Adrenal gland (tissue), 5 donors: ENCODE data around the gene WDFY4.

ENCODE experiments used
- POLR2A ChIP-seq, 2 donors: fragments of 450-650 bp; IDR thresholded peaks; one replicate each; pipeline ENCODE4 v1.6.1; 2017; ENCODE audit warnings: antibody characterized with exemption in 2 of 2, mild to moderate bottlenecking in 2 of 2, moderate library complexity in 1 of 2
- TF ChIP-seq, protein P1 (sequence below), 6 experiments: fragments of 450-650 bp in 4 of 6; fragments of 200-600 bp in 2 of 6; sonication (generic) in 1 of 6; IDR thresholded peaks; 1 replicate in 5 of 6; 2 replicates in 1 of 6; pipeline versions ENCODE4 v1.5.1 to v1.8.0; 2016 to 2021; ENCODE audit warnings: antibody characterized with exemption in 6 of 6, mild to moderate bottlenecking in 2 of 6, moderate library complexity in 1 of 6
- donor health status: DM: no; HTN: no; CAD: no.

- TF ChIP-seq, protein P1, sequence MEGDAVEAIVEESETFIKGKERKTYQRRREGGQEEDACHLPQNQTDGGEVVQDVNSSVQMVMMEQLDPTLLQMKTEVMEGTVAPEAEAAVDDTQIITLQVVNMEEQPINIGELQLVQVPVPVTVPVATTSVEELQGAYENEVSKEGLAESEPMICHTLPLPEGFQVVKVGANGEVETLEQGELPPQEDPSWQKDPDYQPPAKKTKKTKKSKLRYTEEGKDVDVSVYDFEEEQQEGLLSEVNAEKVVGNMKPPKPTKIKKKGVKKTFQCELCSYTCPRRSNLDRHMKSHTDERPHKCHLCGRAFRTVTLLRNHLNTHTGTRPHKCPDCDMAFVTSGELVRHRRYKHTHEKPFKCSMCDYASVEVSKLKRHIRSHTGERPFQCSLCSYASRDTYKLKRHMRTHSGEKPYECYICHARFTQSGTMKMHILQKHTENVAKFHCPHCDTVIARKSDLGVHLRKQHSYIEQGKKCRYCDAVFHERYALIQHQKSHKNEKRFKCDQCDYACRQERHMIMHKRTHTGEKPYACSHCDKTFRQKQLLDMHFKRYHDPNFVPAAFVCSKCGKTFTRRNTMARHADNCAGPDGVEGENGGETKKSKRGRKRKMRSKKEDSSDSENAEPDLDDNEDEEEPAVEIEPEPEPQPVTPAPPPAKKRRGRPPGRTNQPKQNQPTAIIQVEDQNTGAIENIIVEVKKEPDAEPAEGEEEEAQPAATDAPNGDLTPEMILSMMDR (IDR thresholded peaks at IDR 0.05), result no peak
- no peak for TF ChIP-seq POLR2A (IDR thresholded peaks at IDR 0.05)
These were observed 324.0 kb downstream of the WDFY4 start for GRCh38 chr10:49008505-49009198.
